SU-DHL-6 (cell line): Measurements from ENCODE around the gene SIPA1.

Source experiments
- EZH2phosphoT487 ChIP-seq: fragments of 200-600 bp; sonication (generic), shearing (Covaris generic); conservative IDR thresholded peaks from 2 replicates; pipeline ENCODE4 v1.6.1; 2018; ENCODE audit warnings: mild to moderate bottlenecking, antibody characterized with exemption, low read length, moderate library complexity, mixed read lengths
- TF ChIP-seq, protein P1 (sequence below): fragments of 200-600 bp; sonication (generic); IDR thresholded peaks from one replicate; pipeline ENCODE4 v1.5.1; 2017; ENCODE audit warnings: antibody characterized with exemption, mild to moderate bottlenecking, low read length, moderate library complexity; ENCODE audit not compliant: insufficient read depth, poor library complexity, severe bottlenecking

DNA sequence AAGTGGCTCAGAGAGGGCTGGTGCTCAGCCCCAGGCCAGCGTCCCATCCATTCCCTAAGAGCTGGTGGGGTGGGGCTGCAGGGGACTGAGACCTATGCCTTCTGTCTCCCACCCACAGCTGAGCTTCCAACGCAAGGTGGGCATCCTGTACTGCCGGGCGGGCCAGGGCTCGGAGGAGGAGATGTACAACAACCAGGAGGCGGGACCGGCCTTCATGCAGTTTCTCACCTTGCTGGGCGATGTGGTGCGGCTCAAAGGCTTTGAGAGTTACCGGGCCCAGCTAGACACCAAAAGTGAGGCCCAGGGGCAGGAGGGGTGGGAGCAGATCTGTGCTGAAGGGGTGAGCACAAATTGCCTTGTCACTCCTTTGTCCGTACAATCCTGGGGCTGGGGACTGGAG, 6.9 kb downstream of the SIPA1 start:
- TF ChIP-seq, protein P1, sequence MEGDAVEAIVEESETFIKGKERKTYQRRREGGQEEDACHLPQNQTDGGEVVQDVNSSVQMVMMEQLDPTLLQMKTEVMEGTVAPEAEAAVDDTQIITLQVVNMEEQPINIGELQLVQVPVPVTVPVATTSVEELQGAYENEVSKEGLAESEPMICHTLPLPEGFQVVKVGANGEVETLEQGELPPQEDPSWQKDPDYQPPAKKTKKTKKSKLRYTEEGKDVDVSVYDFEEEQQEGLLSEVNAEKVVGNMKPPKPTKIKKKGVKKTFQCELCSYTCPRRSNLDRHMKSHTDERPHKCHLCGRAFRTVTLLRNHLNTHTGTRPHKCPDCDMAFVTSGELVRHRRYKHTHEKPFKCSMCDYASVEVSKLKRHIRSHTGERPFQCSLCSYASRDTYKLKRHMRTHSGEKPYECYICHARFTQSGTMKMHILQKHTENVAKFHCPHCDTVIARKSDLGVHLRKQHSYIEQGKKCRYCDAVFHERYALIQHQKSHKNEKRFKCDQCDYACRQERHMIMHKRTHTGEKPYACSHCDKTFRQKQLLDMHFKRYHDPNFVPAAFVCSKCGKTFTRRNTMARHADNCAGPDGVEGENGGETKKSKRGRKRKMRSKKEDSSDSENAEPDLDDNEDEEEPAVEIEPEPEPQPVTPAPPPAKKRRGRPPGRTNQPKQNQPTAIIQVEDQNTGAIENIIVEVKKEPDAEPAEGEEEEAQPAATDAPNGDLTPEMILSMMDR = no peak
- TF ChIP-seq EZH2phosphoT487 = no peak
